ENCODE data around the gene UBE2QL1. TPM values are rescaled to one million over a fixed set of nuclear protein-coding genes. Genes with fewer than 3 reads are reported as not detected.

UBE2QL1 gene
- total RNA-seq, 2 donors from 2014 or later, result 2.5 to 8.6 TPM

GRCh38 chr5:6446626-6447309, 1.9 kb upstream of the UBE2QL1 start:
- Histone ChIP-seq H3K4me1 (replicated peaks) (no peaks in the 10 kb centered on the region), H3K27ac (no peak overlapping the region), H3K36me3 (no peaks in the 10 kb centered on the region), H3K9me3 (no peaks in the 10 kb centered on the region), H3K4me3 (no peak overlapping the region), H3K27me3 (replicated peaks; ENCODE audit: insufficient read depth) (no peaks in the 10 kb centered on the region)
- WGBS, result 86% methylated on average over 21 of the region's 21 CpGs
- no peak for TF ChIP-seq POLR2AphosphoS5 (IDR thresholded peaks at IDR 0.05)
- TF ChIP-seq, protein P1, sequence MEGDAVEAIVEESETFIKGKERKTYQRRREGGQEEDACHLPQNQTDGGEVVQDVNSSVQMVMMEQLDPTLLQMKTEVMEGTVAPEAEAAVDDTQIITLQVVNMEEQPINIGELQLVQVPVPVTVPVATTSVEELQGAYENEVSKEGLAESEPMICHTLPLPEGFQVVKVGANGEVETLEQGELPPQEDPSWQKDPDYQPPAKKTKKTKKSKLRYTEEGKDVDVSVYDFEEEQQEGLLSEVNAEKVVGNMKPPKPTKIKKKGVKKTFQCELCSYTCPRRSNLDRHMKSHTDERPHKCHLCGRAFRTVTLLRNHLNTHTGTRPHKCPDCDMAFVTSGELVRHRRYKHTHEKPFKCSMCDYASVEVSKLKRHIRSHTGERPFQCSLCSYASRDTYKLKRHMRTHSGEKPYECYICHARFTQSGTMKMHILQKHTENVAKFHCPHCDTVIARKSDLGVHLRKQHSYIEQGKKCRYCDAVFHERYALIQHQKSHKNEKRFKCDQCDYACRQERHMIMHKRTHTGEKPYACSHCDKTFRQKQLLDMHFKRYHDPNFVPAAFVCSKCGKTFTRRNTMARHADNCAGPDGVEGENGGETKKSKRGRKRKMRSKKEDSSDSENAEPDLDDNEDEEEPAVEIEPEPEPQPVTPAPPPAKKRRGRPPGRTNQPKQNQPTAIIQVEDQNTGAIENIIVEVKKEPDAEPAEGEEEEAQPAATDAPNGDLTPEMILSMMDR (IDR thresholded peaks at IDR 0.05), result no peak
- TF ChIP-seq POLR2A (IDR thresholded peaks at IDR 0.05), result no peak
- intact Hi-C loops (cut with DNase I), result no loop called here
- DNase-seq (ENCODE audit: low spot score), result no peak

DNA sequence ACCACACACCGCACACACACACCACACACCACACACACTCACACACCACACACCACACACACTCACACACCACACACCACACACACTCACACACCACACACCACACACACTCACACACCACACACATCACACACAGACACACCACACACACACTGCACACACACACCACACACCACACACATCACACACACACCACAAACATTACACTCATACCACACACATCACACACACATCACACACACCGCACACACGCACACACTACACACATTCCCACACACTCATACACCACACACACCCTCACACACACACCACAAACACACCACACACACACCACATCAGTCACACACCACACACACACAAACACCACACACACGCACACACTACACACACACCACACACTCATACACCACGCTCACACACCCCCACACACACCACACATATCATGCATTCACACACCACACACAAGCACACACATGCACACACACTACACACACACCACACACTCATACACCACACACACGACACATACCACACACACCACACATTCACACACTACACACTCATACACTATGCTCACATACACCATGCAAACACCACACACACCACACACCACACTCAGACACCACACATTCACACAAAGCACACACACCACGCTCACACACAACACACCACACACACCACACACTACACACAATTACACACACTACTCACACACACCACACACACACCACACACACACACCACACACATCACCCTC, 1.1 kb upstream of the UBE2QL1 start:
- DNase-seq (ENCODE audit: low spot score), result no peak
- H3K4me1 ChIP-seq (replicated peaks), result no peaks in the 10 kb centered on the region
- H3K9me3 ChIP-seq, result no peaks in the 10 kb centered on the region
- TF ChIP-seq, protein P1 (IDR thresholded peaks at IDR 0.05), result no peak
- no peak for TF ChIP-seq POLR2AphosphoS5 (IDR thresholded peaks at IDR 0.05)
- TF ChIP-seq POLR2A (IDR thresholded peaks at IDR 0.05), result no peak
- intact Hi-C loops (cut with DNase I), result no loop called here
- no peak overlapping the region for H3K4me3 ChIP-seq
- no peaks in the 10 kb centered on the region for H3K36me3 ChIP-seq
- WGBS, result 98% methylated on average over 7 of the region's 7 CpGs
- H3K27me3 ChIP-seq (replicated peaks; ENCODE audit: insufficient read depth), result no peaks in the 10 kb centered on the region
- no peak overlapping the region for H3K27ac ChIP-seq

DNA sequence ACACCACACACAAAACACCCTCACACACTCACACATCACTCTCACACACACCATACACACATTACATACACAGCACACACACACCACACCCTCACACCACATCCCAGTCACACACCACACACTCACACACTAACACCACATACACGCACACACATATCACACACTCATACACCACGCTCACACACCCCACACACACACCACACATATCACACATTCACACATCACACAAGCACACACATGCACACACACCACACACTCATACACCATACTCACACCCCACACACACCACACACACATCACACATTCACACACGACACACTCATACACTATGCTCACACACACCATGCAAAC, 543 bp upstream of the UBE2QL1 start:
- 95% methylated on average over 3 of the region's 3 CpGs for WGBS
- no peak for DNase-seq (ENCODE audit: low spot score)
- Histone ChIP-seq H3K4me1 (replicated peaks) (no peaks in the 10 kb centered on the region), H3K27me3 (replicated peaks; ENCODE audit: insufficient read depth) (no peaks in the 10 kb centered on the region), H3K27ac (no peak overlapping the region), H3K9me3 (no peaks in the 10 kb centered on the region), H3K36me3 (no peaks in the 10 kb centered on the region), H3K4me3 (no peak overlapping the region)
- TF ChIP-seq POLR2AphosphoS5 (IDR thresholded peaks at IDR 0.05) (no peak), POLR2A (IDR thresholded peaks at IDR 0.05) (no peak)
- TF ChIP-seq, protein P1 (IDR thresholded peaks at IDR 0.05), result no peak
- intact Hi-C loops (cut with DNase I), result no loop called here

- intact Hi-C loops (cut with DNase I), result loop anchor here (10.0 kb wide), 2 partner anchors 125 to 955 kb away; no protein-coding TSS in a partner anchor
- Histone ChIP-seq H3K27me3 (replicated peaks; ENCODE audit: insufficient read depth) (no peaks in the 10 kb centered on the region), H3K9me3 (no peaks in the 10 kb centered on the region), H3K4me1 (replicated peaks) (no peaks in the 10 kb centered on the region), H3K27ac (peak overlapping the region in 1 of 2 donors; percentile 38), H3K36me3 (no peaks in the 10 kb centered on the region), H3K4me3 (peak overlapping the region; percentile 40 to 42)
- TF ChIP-seq POLR2A (IDR thresholded peaks at IDR 0.05) (no peak), POLR2AphosphoS5 (IDR thresholded peaks at IDR 0.05) (no peak)
- TF ChIP-seq, protein P1 (IDR thresholded peaks at IDR 0.05), result no peak
- no peak for DNase-seq (ENCODE audit: low spot score)
- WGBS, result 13% methylated on average over 15 of the region's 15 CpGs
These were observed 953 bp downstream of the UBE2QL1 start for GRCh38 chr5:6449465-6450158.
